ENCODE data around the gene ABCA13. TPM values are rescaled to one million over a fixed set of nuclear protein-coding genes. Genes with fewer than 3 reads are reported as not detected.

Gene ABCA13
- polyA plus RNA-seq, 1 of the 3 experiments (the other 2 are of a cell fraction): not detected

DNA sequence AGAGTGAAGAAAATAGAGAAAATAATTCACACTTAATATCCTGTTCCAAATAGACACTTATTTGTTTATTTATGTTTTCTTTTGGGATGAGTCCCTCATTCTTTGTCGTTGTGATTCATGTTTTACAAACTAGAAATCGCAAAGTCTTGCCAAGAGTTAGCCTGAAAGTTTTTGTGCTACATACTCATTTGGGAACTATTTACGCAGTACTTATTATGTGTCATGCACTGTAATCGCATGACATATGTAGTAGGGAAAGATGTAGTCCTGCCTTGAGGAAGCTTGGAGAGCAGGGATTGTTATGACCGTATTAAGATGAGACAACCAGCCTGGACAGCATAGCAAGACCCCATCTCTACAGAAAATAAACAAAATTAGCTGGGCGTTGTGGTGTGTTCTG is 189.3 kb downstream of the ABCA13 start (continued):
- TF ChIP-seq, protein P1, sequence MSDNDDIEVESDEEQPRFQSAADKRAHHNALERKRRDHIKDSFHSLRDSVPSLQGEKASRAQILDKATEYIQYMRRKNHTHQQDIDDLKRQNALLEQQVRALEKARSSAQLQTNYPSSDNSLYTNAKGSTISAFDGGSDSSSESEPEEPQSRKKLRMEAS (IDR thresholded peaks at IDR 0.05; ENCODE audit: low read depth): no peak

DNA sequence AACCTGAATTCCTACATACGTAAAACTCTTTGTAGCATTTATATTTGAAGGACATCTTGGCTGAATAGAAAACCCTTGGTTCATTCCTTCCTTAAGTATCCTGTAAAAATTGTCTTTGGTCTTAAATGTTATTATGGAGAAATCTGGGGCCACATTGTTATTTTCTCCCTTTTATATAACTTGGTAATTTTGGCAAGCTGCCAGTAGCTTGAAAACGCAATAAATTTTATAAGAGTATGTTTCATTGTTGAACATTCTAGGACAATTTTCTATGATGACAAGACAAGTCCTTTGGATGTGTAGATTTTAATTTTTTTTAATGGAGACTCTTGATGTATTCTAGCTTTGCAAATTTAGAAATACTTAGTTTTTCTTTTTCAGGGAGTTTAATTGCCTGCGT is 191.9 kb downstream of the ABCA13 start:
- 7% methylated on average over 3 of the region's 3 CpGs for WGBS (ENCODE audit: low lambda C conversion rate)
- H3K4me1 ChIP-seq (ENCODE audit: control insufficient read depth in 1 of 2, insufficient read depth in 2 of 2, low read depth in 1 of 2, low read length in 1 of 2): no peaks in the 10 kb centered on the region
- H4K20me1 ChIP-seq (ENCODE audit: insufficient read depth): no peaks in the 10 kb centered on the region
- CTCF ChIA-PET: no interaction called here
- H3K27me3 ChIP-seq (ENCODE audit: insufficient read depth): no peaks in the 10 kb centered on the region
- H3K4me3 ChIP-seq (ENCODE audit: low read depth in 2 of 2, low read length in 1 of 2): no peak overlapping the region
- H3K27ac ChIP-seq (ENCODE audit: low read depth in 2 of 2, low read length in 1 of 2): no peak overlapping the region
- H3K9me2 ChIP-seq: no peaks in the 10 kb centered on the region
- H3K36me3 ChIP-seq (replicated peaks in 1 of 2; ENCODE audit: control insufficient read depth in 1 of 2, insufficient read depth in 2 of 2, low read length in 1 of 2): no peaks in the 10 kb centered on the region
- H3K79me2 ChIP-seq (ENCODE audit: insufficient read depth): no peaks in the 10 kb centered on the region
- no peaks in the 10 kb centered on the region for H3K9me3 ChIP-seq
- POLR2A ChIA-PET: no interaction called here
- TF ChIP-seq MEF2A (IDR thresholded peaks at IDR 0.05; ENCODE audit: borderline replicate concordance, low read depth): no peak
- TF ChIP-seq, protein P1 (IDR thresholded peaks at IDR 0.05; ENCODE audit: low read depth): no peak
- no peak for TF ChIP-seq POLR2AphosphoS5 (IDR thresholded peaks at IDR 0.05; ENCODE audit: low read depth, low read length)
- no peak for TF ChIP-seq CHD2 (IDR thresholded peaks at IDR 0.05; ENCODE audit: low read length, partially characterized antibody)
- no peak for TF ChIP-seq TEAD4 (IDR thresholded peaks at IDR 0.05; ENCODE audit: borderline replicate concordance, insufficient read depth)
- TF ChIP-seq, protein P2, sequence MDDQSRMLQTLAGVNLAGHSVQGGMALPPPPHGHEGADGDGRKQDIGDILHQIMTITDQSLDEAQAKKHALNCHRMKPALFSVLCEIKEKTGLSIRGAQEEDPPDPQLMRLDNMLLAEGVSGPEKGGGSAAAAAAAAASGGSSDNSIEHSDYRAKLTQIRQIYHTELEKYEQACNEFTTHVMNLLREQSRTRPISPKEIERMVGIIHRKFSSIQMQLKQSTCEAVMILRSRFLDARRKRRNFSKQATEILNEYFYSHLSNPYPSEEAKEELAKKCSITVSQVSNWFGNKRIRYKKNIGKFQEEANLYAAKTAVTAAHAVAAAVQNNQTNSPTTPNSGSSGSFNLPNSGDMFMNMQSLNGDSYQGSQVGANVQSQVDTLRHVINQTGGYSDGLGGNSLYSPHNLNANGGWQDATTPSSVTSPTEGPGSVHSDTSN (IDR thresholded peaks at IDR 0.05): no peak
- no peak for TF ChIP-seq TCF12 (IDR thresholded peaks at IDR 0.05)
- no peak for TF ChIP-seq RAD21 (IDR thresholded peaks at IDR 0.05; ENCODE audit: low read length)
- TF ChIP-seq USF2 (IDR thresholded peaks at IDR 0.05; ENCODE audit: borderline replicate concordance, low read depth, low read length): no peak
- TF ChIP-seq FOSL2 (IDR thresholded peaks at IDR 0.05; ENCODE audit: borderline replicate concordance, low read depth): no peak
- TF ChIP-seq GATA2 (CRISPR knock-in tag; IDR thresholded peaks at IDR 0.05): no peak
- TF ChIP-seq, protein P3, sequence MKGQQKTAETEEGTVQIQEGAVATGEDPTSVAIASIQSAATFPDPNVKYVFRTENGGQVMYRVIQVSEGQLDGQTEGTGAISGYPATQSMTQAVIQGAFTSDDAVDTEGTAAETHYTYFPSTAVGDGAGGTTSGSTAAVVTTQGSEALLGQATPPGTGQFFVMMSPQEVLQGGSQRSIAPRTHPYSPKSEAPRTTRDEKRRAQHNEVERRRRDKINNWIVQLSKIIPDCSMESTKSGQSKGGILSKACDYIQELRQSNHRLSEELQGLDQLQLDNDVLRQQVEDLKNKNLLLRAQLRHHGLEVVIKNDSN (IDR thresholded peaks at IDR 0.05; ENCODE audit: borderline replicate concordance, low read depth): no peak
- TF ChIP-seq YY1 (IDR thresholded peaks at IDR 0.05; ENCODE audit: low read depth): no peak
- TF ChIP-seq MXI1 (IDR thresholded peaks at IDR 0.05; ENCODE audit: low read depth, low read length): no peak
- no peak for TF ChIP-seq CTCF (IDR thresholded peaks at IDR 0.05)
- no peak for TF ChIP-seq FOXJ3 (CRISPR knock-in tag; IDR thresholded peaks at IDR 0.05)
- no peak for TF ChIP-seq RXRA (IDR thresholded peaks at IDR 0.05; ENCODE audit: borderline replicate concordance, low read depth)
- TF ChIP-seq, protein P4, sequence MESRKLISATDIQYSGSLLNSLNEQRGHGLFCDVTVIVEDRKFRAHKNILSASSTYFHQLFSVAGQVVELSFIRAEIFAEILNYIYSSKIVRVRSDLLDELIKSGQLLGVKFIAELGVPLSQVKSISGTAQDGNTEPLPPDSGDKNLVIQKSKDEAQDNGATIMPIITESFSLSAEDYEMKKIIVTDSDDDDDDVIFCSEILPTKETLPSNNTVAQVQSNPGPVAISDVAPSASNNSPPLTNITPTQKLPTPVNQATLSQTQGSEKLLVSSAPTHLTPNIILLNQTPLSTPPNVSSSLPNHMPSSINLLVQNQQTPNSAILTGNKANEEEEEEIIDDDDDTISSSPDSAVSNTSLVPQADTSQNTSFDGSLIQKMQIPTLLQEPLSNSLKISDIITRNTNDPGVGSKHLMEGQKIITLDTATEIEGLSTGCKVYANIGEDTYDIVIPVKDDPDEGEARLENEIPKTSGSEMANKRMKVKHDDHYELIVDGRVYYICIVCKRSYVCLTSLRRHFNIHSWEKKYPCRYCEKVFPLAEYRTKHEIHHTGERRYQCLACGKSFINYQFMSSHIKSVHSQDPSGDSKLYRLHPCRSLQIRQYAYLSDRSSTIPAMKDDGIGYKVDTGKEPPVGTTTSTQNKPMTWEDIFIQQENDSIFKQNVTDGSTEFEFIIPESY (IDR thresholded peaks at IDR 0.05; ENCODE audit: borderline replicate concordance, low read depth): no peak
- no peak overlapping the region for H3K4me2 ChIP-seq
- no peak for DNase-seq
- H3K9ac ChIP-seq: no peak overlapping the region
- H3F3A ChIP-seq (replicated peaks; ENCODE audit: insufficient read depth): no peaks in the 10 kb centered on the region
- H2AFZ ChIP-seq (ENCODE audit: low read depth): no peak overlapping the region
